Effector CD4-positive, alpha-beta T cell (primary cell): ENCODE results near the gene ADGRL3.
"Not testable (repeated sequence)": the region's sequence is repeated elsewhere in the genome, so short reads cannot be mapped to it uniquely, and the experiment has no call there.

Experiments used
- DNase-seq: peaks from one replicate; pipeline ENCODE4 v3.0.0-alpha.2; 2020

The ADGRL3 gene

GRCh38 chr4:61561028-61561427 is 360.9 kb downstream of the ADGRL3 start:
- no peak for DNase-seq

GRCh38 chr4:61571761-61572559 is 371.8 kb downstream of the ADGRL3 start:
- DNase-seq, result no peak

- DNase-seq, result no peak
These were observed 375.7 kb downstream of the ADGRL3 start for GRCh38 chr4:61575796-61576195.

- no peak for DNase-seq
These were observed 379.7 kb downstream of the ADGRL3 start for GRCh38 chr4:61579786-61580185.

GRCh38 chr4:61580721-61581377 is 380.7 kb downstream of the ADGRL3 start:
- no peak for DNase-seq

- no peak for DNase-seq
These were observed 383.6 kb downstream of the ADGRL3 start for GRCh38 chr4:61583696-61584095.

GRCh38 chr4:61588621-61589402 is 388.7 kb downstream of the ADGRL3 start:
- no peak for DNase-seq

GRCh38 chr4:61590881-61591280 is 390.8 kb downstream of the ADGRL3 start:
- no peak for DNase-seq

GRCh38 chr4:61596606-61597340 is 396.6 kb downstream of the ADGRL3 start:
- no peak for DNase-seq

- no peak for DNase-seq
These were observed 403.0 kb downstream of the ADGRL3 start for GRCh38 chr4:61603086-61603485.

- no peak for DNase-seq
These were observed 403.9 kb downstream of the ADGRL3 start for GRCh38 chr4:61604054-61604453.

- DNase-seq, result no peak
These were observed 405.9 kb downstream of the ADGRL3 start for GRCh38 chr4:61605984-61606383.

GRCh38 chr4:61614231-61614630 is 414.1 kb downstream of the ADGRL3 start:
- no peak for DNase-seq

- DNase-seq, result no peak
These were observed 419.4 kb downstream of the ADGRL3 start for GRCh38 chr4:61619528-61619927.

- DNase-seq, result no peak
These were observed 428.2 kb downstream of the ADGRL3 start for GRCh38 chr4:61628282-61628681.

GRCh38 chr4:61628727-61629126 is 428.6 kb downstream of the ADGRL3 start:
- DNase-seq, result no peak

- DNase-seq, result no peak
These were observed 430.4 kb downstream of the ADGRL3 start for GRCh38 chr4:61630548-61630947.

GRCh38 chr4:61638591-61638990 is 438.5 kb downstream of the ADGRL3 start:
- DNase-seq, result no peak

- not testable (repeated sequence) for DNase-seq
These were observed 446.7 kb downstream of the ADGRL3 start for GRCh38 chr4:61646746-61647350.

- no peak for DNase-seq
These were observed 448.1 kb downstream of the ADGRL3 start for GRCh38 chr4:61648264-61648663.

- DNase-seq, result no peak
These were observed 456.9 kb downstream of the ADGRL3 start for GRCh38 chr4:61657016-61657415.

- DNase-seq, result no peak
These were observed 461.8 kb downstream of the ADGRL3 start for GRCh38 chr4:61661960-61662359.
